Measurements from ENCODE around the gene RUBCN. TPM values are rescaled to one million over a fixed set of nuclear protein-coding genes. Genes with fewer than 3 reads are reported as not detected.

The RUBCN gene
- total RNA-seq, 4 donors from 2014 or later, result 36.8 to 56.7 (median 46.4) TPM

DNA sequence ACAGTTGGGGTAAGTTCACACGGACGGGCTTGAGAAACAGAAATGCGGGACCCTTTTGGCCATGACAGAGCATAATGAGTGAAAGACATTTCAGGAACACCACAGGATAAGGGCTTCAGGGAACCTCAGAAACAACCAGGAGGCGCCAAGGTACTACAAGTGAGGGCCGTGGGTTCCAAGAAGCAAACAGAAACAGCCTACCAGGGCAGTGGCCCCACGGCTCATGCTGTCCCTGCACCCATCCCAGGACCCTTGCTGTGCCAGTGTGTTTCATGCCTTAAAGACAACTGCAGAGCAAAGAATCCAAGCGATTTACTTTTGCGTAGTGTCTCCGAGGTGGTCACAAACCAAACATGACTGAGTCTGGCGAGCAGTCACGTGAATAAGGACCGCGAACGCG, 54.0 kb downstream of the RUBCN start:
- intact Hi-C loops (cut with DNase I), result no loop called here
- Histone ChIP-seq H3K4me1 (no peaks in the 10 kb centered on the region), H3K27ac (no peak overlapping the region), H3K27me3 (no peaks in the 10 kb centered on the region), H3K36me3 (peaks cover 22 to 24% of the 10 kb centered on the region in 2 donors), H3K4me3 (replicated peaks in 1 of 3) (no peak overlapping the region), H3K9me3 (no peaks in the 10 kb centered on the region)
- 94 to 98% methylated on average over 15 of the region's 15 CpGs for WGBS, 2 donors
- TF ChIP-seq POLR2A (IDR thresholded peaks at IDR 0.05), result no peak
- TF ChIP-seq, protein P1, sequence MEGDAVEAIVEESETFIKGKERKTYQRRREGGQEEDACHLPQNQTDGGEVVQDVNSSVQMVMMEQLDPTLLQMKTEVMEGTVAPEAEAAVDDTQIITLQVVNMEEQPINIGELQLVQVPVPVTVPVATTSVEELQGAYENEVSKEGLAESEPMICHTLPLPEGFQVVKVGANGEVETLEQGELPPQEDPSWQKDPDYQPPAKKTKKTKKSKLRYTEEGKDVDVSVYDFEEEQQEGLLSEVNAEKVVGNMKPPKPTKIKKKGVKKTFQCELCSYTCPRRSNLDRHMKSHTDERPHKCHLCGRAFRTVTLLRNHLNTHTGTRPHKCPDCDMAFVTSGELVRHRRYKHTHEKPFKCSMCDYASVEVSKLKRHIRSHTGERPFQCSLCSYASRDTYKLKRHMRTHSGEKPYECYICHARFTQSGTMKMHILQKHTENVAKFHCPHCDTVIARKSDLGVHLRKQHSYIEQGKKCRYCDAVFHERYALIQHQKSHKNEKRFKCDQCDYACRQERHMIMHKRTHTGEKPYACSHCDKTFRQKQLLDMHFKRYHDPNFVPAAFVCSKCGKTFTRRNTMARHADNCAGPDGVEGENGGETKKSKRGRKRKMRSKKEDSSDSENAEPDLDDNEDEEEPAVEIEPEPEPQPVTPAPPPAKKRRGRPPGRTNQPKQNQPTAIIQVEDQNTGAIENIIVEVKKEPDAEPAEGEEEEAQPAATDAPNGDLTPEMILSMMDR (IDR thresholded peaks at IDR 0.05), result no peak
- no peak for DNase-seq

DNA sequence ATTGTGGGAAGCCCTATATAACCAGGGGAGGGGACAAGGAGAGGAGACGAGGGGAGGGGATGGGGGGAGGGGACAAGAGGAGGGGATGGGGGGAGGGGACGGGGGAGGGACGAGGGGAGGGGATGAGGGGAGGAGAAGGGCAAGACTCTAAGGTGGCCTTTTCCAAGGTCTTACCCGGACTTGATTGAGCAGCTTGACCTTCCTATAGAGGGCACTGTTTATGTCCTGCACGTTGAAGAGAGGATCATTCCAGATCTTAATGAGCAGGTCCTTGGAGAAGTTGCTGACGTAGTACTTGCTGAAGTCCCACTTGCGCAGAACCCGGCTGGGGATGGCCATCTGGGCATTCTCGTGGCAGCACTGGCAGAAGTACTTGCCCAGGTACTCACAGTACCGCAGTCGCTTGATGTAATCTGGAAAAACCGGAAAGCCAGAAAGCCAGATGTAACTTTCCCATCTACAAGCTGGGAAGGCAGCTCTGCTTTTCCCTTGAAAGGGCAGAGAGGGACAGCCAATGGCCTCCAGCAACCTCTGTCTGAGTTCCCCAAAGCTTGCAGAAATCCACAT, 55.7 kb downstream of the RUBCN start:
- H3K9me3 ChIP-seq, result no peaks in the 10 kb centered on the region
- no peak overlapping the region for H3K27ac ChIP-seq
- 85 to 87% methylated on average over 12 of the region's 12 CpGs for WGBS, 2 donors
- no peaks in the 10 kb centered on the region for H3K27me3 ChIP-seq
- H3K4me1 ChIP-seq, result peaks cover 0 to 9% of the 10 kb centered on the region in 2 donors
- H3K4me3 ChIP-seq (replicated peaks in 1 of 3), result no peak overlapping the region
- peaks cover 22 to 24% of the 10 kb centered on the region in 2 donors for H3K36me3 ChIP-seq
- no peak for DNase-seq
- TF ChIP-seq, protein P1 (IDR thresholded peaks at IDR 0.05), result no peak
- TF ChIP-seq POLR2A (IDR thresholded peaks at IDR 0.05), result no peak
- intact Hi-C loops (cut with DNase I), result no loop called here

DNA sequence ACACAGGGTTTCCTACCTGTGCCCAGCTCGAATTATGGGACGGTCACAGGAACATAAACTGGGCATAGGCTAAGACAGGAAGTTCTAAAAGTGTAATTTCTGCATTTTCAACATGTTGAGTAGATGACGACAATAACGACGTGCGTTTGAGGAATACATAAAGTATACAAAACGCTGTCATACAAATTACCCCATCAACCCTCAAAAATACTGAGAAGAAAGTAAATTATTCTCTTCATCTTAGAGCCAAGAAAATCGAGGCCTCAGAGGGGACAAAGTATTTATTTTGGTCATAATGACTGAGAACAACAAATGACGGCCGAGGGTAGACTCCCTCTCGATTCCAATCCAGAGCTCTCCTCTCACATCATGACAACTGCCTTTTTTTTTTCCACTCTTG, 60.8 kb downstream of the RUBCN start:
- H3K27me3 ChIP-seq, result no peaks in the 10 kb centered on the region
- 93 to 94% methylated on average over 11 of the region's 11 CpGs for WGBS, 2 donors
- H3K27ac ChIP-seq, result no peak overlapping the region
- peaks cover 11 to 15% of the 10 kb centered on the region in 2 donors for H3K36me3 ChIP-seq
- intact Hi-C loops (cut with DNase I), result no loop called here
- no peaks in the 10 kb centered on the region for H3K9me3 ChIP-seq
- peaks cover 0 to 9% of the 10 kb centered on the region in 2 donors for H3K4me1 ChIP-seq
- H3K4me3 ChIP-seq (replicated peaks in 1 of 3), result no peak overlapping the region
- TF ChIP-seq, protein P1 (IDR thresholded peaks at IDR 0.05), result no peak
- TF ChIP-seq POLR2A (IDR thresholded peaks at IDR 0.05), result no peak
- DNase-seq, result no peak

DNA sequence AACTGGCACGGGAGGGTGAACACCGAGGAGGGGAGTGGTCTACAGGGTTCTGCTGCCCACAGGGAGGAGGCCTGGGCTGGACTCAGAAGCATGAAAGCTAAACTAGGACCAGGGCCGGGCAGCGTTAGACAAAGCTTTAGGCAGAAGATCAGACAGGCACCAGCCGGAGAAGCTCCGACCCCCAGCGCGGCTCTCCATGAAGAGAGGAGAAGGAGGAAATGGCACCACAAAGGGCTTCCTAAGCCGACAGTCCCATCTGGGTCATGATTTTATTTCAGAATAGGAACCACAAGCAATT, 61.2 kb downstream of the RUBCN start:
- intact Hi-C loops (cut with DNase I), result no loop called here
- DNase-seq, result no peak
- Histone ChIP-seq H3K4me3 (replicated peaks in 1 of 3) (no peak overlapping the region), H3K36me3 (peaks cover 11 to 13% of the 10 kb centered on the region in 2 donors), H3K4me1 (peaks cover 0 to 9% of the 10 kb centered on the region in 2 donors), H3K27me3 (no peaks in the 10 kb centered on the region), H3K9me3 (no peaks in the 10 kb centered on the region), H3K27ac (no peak overlapping the region)
- 97 to 99% methylated on average over 9 of the region's 9 CpGs for WGBS, 2 donors
- no peak for TF ChIP-seq POLR2A (IDR thresholded peaks at IDR 0.05)
- TF ChIP-seq, protein P1 (IDR thresholded peaks at IDR 0.05), result no peak

DNA sequence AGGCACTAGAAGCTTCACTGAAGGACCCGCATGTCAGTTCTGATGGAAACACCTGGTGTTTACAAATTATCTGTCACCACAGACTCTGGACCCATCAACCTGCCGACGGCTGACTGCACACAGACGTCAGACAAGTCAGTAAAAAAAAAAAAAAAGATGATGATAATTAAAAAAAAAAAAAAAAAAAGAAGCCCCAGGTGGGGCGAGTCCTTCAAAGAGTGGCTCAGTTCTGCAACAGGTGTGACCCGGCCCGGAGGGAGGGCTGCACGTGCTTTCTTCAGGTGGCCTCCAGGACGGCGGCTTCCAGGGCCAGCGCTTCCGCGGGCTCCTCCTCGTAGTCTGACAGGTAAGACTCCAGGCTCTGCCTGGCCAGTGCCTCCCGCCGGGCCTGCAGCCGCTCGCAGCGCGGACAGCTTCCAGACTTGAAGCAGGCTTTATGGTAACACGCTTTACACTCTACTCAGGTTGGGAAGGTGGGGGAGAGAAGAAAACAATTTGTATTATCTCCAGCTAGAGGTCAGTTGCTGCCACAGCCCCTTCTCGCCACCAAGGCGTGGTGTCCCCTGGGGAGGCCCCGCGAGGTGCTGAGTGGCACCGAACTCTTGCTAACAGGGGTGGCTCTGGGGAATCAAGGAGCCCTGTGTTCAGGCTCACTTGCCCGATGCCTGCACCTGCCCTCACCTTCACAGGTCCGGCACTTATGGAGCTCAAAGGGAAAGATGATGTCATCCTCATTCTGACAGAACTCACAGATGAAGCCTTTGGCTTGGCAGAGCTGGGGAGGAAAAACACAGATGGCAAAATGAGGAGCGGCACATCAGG, 61.8 kb downstream of the RUBCN start:
- TF ChIP-seq, protein P1 (IDR thresholded peaks at IDR 0.05), result no peak
- TF ChIP-seq POLR2A (IDR thresholded peaks at IDR 0.05), result no peak
- Histone ChIP-seq H3K27me3 (no peaks in the 10 kb centered on the region), H3K36me3 (peaks cover 11 to 13% of the 10 kb centered on the region in 2 donors), H3K9me3 (no peaks in the 10 kb centered on the region), H3K27ac (no peak overlapping the region), H3K4me1 (peaks cover 0 to 9% of the 10 kb centered on the region in 2 donors), H3K4me3 (replicated peaks in 1 of 3) (no peak overlapping the region)
- intact Hi-C loops (cut with DNase I), result no loop called here
- DNase-seq, result no peak
- WGBS, 2 donors, result 94% methylated on average over 26 to 28 of the region's 29 CpGs
